H9 (cell line): ENCODE results near the gene CYP2W1. TPM values are rescaled to one million over a fixed set of nuclear protein-coding genes. Genes with fewer than 3 reads are reported as not detected.

Experiments
- DNase-seq: peaks from one replicate; pipeline ENCODE4 v3.0.0-alpha.2; 2017
- H2AFZ ChIP-seq: one replicate; pipeline ENCODE4 v1.6.1; 2013; ENCODE audit warnings: mild to moderate bottlenecking, low read length, control low read depth, moderate library complexity
- H2AK5ac ChIP-seq: 2 replicates; pipeline ENCODE4 v1.6.1; 2013; ENCODE audit warnings: low read length, control low read depth, mixed read lengths; ENCODE audit not compliant: insufficient read length
- H2BK120ac ChIP-seq: one replicate; pipeline ENCODE4 v1.6.1; 2013; ENCODE audit warnings: low read depth, mild to moderate bottlenecking, low read length, control low read depth, inconsistent platforms; ENCODE audit not compliant: poor library complexity, severe bottlenecking
- H2BK12ac ChIP-seq: 2 replicates; pipeline ENCODE4 v1.6.1; 2013; ENCODE audit warnings: low read length, control low read depth, mixed read lengths, low read depth; ENCODE audit not compliant: insufficient read length
- H2BK15ac ChIP-seq: 2 replicates; pipeline ENCODE4 v1.6.1; 2013; ENCODE audit warnings: low read depth, low read length, control low read depth
- H2BK20ac ChIP-seq: one replicate; pipeline ENCODE4 v1.6.1; 2013; ENCODE audit warnings: low read depth, mild to moderate bottlenecking, low read length, control low read depth, inconsistent platforms; ENCODE audit not compliant: poor library complexity, severe bottlenecking
- H2BK5ac ChIP-seq: 2 replicates; pipeline ENCODE4 v1.6.1; 2013; ENCODE audit warnings: low read length, control low read depth, mixed read lengths; ENCODE audit not compliant: insufficient read length
- H3K14ac ChIP-seq: 2 replicates; pipeline ENCODE4 v1.6.1; 2013; ENCODE audit warnings: low read length, control low read depth; ENCODE audit not compliant: insufficient read depth
- H3K18ac ChIP-seq: 2 replicates; pipeline ENCODE4 v1.6.1; 2013; ENCODE audit warnings: low read depth, mild to moderate bottlenecking, mixed read lengths, low read length, control low read depth; ENCODE audit not compliant: insufficient read length
- H3K23ac ChIP-seq: 2 replicates; pipeline ENCODE4 v1.6.1; 2013; ENCODE audit warnings: low read length, control low read depth, mixed read lengths, low read depth; ENCODE audit not compliant: insufficient read length
- H3K23me2 ChIP-seq: 2 replicates; pipeline ENCODE4 v1.6.1; 2013; ENCODE audit warnings: low read depth, mild to moderate bottlenecking, mixed read lengths, low read length, control low read depth; ENCODE audit not compliant: insufficient read length, poor library complexity, severe bottlenecking
- H3K27ac ChIP-seq: 2 replicates; pipeline ENCODE4 v1.5.1; 2013; ENCODE audit warnings: low read length, control low read depth, mixed read lengths, low read depth; ENCODE audit not compliant: insufficient read length
- H3K27me3 ChIP-seq: 2 replicates; pipeline ENCODE4 v1.6.1; 2013; ENCODE audit warnings: low read length, control low read depth, inconsistent platforms; ENCODE audit not compliant: insufficient read depth
- H3K4ac ChIP-seq: 2 replicates; pipeline ENCODE4 v1.6.1; 2013; ENCODE audit warnings: low read depth, mild to moderate bottlenecking, control low read depth, inconsistent platforms, low read length, moderate library complexity
- H3K4me1 ChIP-seq: 2 replicates; pipeline ENCODE4 v1.6.1; 2013; ENCODE audit warnings: low read length, control low read depth, inconsistent platforms; ENCODE audit not compliant: insufficient read depth
- H3K4me2 ChIP-seq: 2 replicates; pipeline ENCODE4 v1.6.1; 2013; ENCODE audit warnings: low read length, control low read depth, mixed read lengths; ENCODE audit not compliant: insufficient read length, insufficient read depth
- H3K56ac ChIP-seq: 2 replicates; pipeline ENCODE4 v1.6.1; 2013; ENCODE audit warnings: low read depth, mild to moderate bottlenecking, mixed read lengths, low read length, control low read depth; ENCODE audit not compliant: insufficient read length
- H3K79me1 ChIP-seq: 2 replicates; pipeline ENCODE4 v1.6.1; 2013; ENCODE audit warnings: low read depth, mild to moderate bottlenecking, moderate library complexity, low read length, control low read depth, inconsistent platforms; ENCODE audit not compliant: insufficient read depth, poor library complexity, severe bottlenecking
- H3K79me2 ChIP-seq: 2 replicates; pipeline ENCODE4 v1.6.1; 2013; ENCODE audit warnings: low read length, control low read depth, inconsistent platforms; ENCODE audit not compliant: insufficient read depth
- H3K9ac ChIP-seq: 2 replicates; pipeline ENCODE4 v1.6.1; 2013; ENCODE audit warnings: low read length, control low read depth, mixed read lengths; ENCODE audit not compliant: insufficient read length; ENCODE audit errors: extremely low read depth
- H3K9me3 ChIP-seq: one replicate; pipeline ENCODE4 v1.6.1; 2013; ENCODE audit warnings: low read depth, low read length, inconsistent platforms; ENCODE audit not compliant: control insufficient read depth
- H3T11ph ChIP-seq: one replicate; pipeline ENCODE4 v1.6.1; 2013; ENCODE audit warnings: mild to moderate bottlenecking, low read length, control low read depth, inconsistent platforms
- H4K20me1 ChIP-seq: one replicate; pipeline ENCODE4 v1.6.1; 2013; ENCODE audit not compliant: control insufficient read depth, insufficient read length, insufficient read depth
- H4K5ac ChIP-seq: 2 replicates; pipeline ENCODE4 v1.6.1; 2013; ENCODE audit warnings: low read depth, mild to moderate bottlenecking, mixed read lengths, low read length, control low read depth; ENCODE audit not compliant: insufficient read length
- H4K8ac ChIP-seq: replicated peaks from 2 replicates; pipeline ENCODE4 v1.6.1; 2013; ENCODE audit warnings: low read length, control low read depth, mixed read lengths, low read depth; ENCODE audit not compliant: insufficient read length
- H4K91ac ChIP-seq: 2 replicates; pipeline ENCODE4 v1.6.1; 2013; ENCODE audit warnings: low read depth, mild to moderate bottlenecking, moderate library complexity, mixed read lengths, low read length, control low read depth; ENCODE audit not compliant: insufficient read length
- H3K27ac Mint-ChIP-seq, 3 experiments: 2 replicates in 2 of 3; 3 replicates in 1 of 3; pipeline ENCODE4 v1.8.0; 2020 to 2021; ENCODE audit warnings: mixed read lengths in 3 of 3, mild to moderate bottlenecking in 1 of 3, moderate library complexity in 1 of 3
- H3K27me3 Mint-ChIP-seq: 2 replicates; pipeline ENCODE4 v1.8.0; 2021; ENCODE audit warnings: low read depth, mild to moderate bottlenecking, moderate library complexity, mixed read lengths
- H3K36me3 Mint-ChIP-seq, 3 experiments: 2 replicates in 2 of 3; 3 replicates in 1 of 3; pipeline ENCODE4 v1.8.0; 2020 to 2021; ENCODE audit warnings: low read depth in 3 of 3, mixed read lengths in 3 of 3; ENCODE audit not compliant: insufficient read depth in 1 of 3
- H3K4me1 Mint-ChIP-seq, 2 experiments: 2 replicates each; pipeline ENCODE4 v1.8.0; 2020; ENCODE audit warnings: mixed read lengths in 2 of 2
- H3K4me3 Mint-ChIP-seq, 2 experiments: 2 replicates in 1 of 2; 3 replicates in 1 of 2; pipeline ENCODE4 v1.8.0; 2020 to 2021; ENCODE audit warnings: mild to moderate bottlenecking in 2 of 2, mixed read lengths in 2 of 2, moderate library complexity in 1 of 2
- H3K9me3 Mint-ChIP-seq, 2 experiments: 2 replicates in 1 of 2; 3 replicates in 1 of 2; pipeline ENCODE4 v1.8.0; 2020; ENCODE audit warnings: mild to moderate bottlenecking in 2 of 2, mixed read lengths in 2 of 2, moderate library complexity in 1 of 2
- whole genome bisulfite sequencing: extraction: QIAGEN DNeasy Blood & Tissue Kit; methylation state at CpG from one replicate; pipeline ENCODE4 v1.1.7; 2013; ENCODE audit warnings: missing lambda C conversion rate, low lambda C conversion rate, mixed read lengths; ENCODE audit not compliant: insufficient read length; ENCODE audit errors: extremely low coverage; 5-methylcytosine and 5-hydroxymethylcytosine counted together
- total RNA-seq: library from RNA; stranded (reverse); gene quantifications from 2 replicates; pipeline ENCODE4 v1.2.1, GENCODE V29; 2021
- TF ChIP-seq, protein P1 (sequence below): fragments of 200-600 bp; sonication (generic); conservative IDR thresholded peaks from 3 replicates; pipeline ENCODE4 v1.8.0; 2021; ENCODE audit warnings: antibody characterized with exemption, mild to moderate bottlenecking

The CYP2W1 gene
- total RNA-seq, 1 experiment from 2014 or later: not detected

DNA sequence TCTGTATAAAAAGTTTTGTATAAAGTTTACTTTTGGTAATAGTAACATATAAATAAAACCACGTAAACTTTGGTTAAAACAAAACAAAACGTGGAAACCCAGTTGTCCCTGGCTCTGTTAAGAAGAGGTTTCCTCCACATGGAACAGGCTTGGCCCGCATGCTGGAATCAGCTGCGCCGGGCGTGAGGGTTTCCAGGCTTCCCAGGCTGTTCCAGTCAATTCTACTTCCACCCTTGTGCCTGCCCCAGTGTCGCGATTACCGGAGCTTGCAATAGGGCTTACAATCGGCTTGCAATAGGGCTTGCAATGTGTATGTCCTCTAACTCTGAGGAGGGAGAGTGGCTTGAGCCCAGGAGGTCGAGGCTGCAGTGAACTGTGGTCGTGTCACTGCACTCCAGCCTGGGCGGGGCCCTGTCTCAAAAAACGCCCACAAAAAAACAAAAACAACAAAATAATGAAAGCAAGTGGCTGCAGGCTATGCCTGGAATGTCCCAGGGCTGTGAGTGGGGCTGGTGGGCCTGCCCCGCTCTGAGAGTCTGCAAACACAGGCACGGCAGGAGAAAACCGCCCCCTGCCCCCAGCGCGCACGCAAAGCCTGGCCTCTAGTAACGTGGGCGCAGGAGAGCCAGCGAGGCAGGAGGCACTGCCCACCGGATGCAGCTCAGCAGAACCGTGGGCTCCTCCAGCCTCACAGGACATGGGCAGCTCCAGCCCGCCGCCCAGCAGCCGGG lies 16.3 kb downstream of the CYP2W1 start:
- no peak overlapping the region for H2BK5ac ChIP-seq
- no peak overlapping the region for H2AK5ac ChIP-seq
- no peak overlapping the region for H4K5ac ChIP-seq
- no peak overlapping the region for H4K91ac ChIP-seq
- no peak overlapping the region for H2BK20ac ChIP-seq
- H3K9me3 Mint-ChIP-seq: no peaks in the 10 kb centered on the region
- no peak overlapping the region for H3K27ac ChIP-seq
- H3K56ac ChIP-seq: no peak overlapping the region
- H3K18ac ChIP-seq: no peak overlapping the region
- no peaks in the 10 kb centered on the region for H4K20me1 ChIP-seq
- DNase-seq: no peak
- H3K9ac ChIP-seq: no peak overlapping the region
- H3K4me3 Mint-ChIP-seq: no peak overlapping the region
- H2BK12ac ChIP-seq: no peak overlapping the region
- no peak overlapping the region for H2BK120ac ChIP-seq
- no peak overlapping the region for H3K4me2 ChIP-seq
- no peaks in the 10 kb centered on the region for H3K27me3 Mint-ChIP-seq
- no peak overlapping the region for H3K4ac ChIP-seq
- H3K36me3 Mint-ChIP-seq: peaks cover 0 to 10% (median 9%) of the 10 kb centered on the region in 3 experiments; a peak in 4 of 7 replicates
- no peak overlapping the region for H3K27ac Mint-ChIP-seq
- H3K79me2 ChIP-seq: no peaks in the 10 kb centered on the region
- no peak overlapping the region for H3K14ac ChIP-seq
- no peak overlapping the region for H4K8ac ChIP-seq
- H3K4me1 ChIP-seq: no peaks in the 10 kb centered on the region
- H3K9me3 ChIP-seq: no peaks in the 10 kb centered on the region
- H3K23me2 ChIP-seq: no peaks in the 10 kb centered on the region
- no peaks in the 10 kb centered on the region for H3K79me1 ChIP-seq
- no peak overlapping the region for H3T11ph ChIP-seq
- no peak overlapping the region for H2BK15ac ChIP-seq
- H2AFZ ChIP-seq: no peak overlapping the region
- H3K27me3 ChIP-seq: no peaks in the 10 kb centered on the region
- no peak overlapping the region for H3K23ac ChIP-seq
- TF ChIP-seq, protein P1, sequence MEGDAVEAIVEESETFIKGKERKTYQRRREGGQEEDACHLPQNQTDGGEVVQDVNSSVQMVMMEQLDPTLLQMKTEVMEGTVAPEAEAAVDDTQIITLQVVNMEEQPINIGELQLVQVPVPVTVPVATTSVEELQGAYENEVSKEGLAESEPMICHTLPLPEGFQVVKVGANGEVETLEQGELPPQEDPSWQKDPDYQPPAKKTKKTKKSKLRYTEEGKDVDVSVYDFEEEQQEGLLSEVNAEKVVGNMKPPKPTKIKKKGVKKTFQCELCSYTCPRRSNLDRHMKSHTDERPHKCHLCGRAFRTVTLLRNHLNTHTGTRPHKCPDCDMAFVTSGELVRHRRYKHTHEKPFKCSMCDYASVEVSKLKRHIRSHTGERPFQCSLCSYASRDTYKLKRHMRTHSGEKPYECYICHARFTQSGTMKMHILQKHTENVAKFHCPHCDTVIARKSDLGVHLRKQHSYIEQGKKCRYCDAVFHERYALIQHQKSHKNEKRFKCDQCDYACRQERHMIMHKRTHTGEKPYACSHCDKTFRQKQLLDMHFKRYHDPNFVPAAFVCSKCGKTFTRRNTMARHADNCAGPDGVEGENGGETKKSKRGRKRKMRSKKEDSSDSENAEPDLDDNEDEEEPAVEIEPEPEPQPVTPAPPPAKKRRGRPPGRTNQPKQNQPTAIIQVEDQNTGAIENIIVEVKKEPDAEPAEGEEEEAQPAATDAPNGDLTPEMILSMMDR: no peak
- H3K4me1 Mint-ChIP-seq: peaks cover 2 to 18% of the 10 kb centered on the region in 2 experiments; a peak in 2 of 4 replicates
- no CpG with 5 or more reads among the region's 28 CpGs for WGBS
